Neural cell (in vitro differentiated cells): ENCODE data around the gene TBC1D19. TPM values are rescaled to one million over a fixed set of nuclear protein-coding genes. Genes with fewer than 3 reads are reported as not detected.

ENCODE experiments used
- H2AFZ ChIP-seq: fragments of 200-600, 300-800 bp; sonication (generic), shearing (Covaris generic); 2 replicates; pipeline ENCODE4 v1.6.0; 2014; ENCODE audit warnings: low read depth, mild to moderate bottlenecking, antibody characterized with exemption, low read length, moderate library complexity
- H3F3A ChIP-seq: fragments of 200-600 bp; shearing (Covaris generic); 2 replicates; pipeline ENCODE4 v1.6.1; 2016; ENCODE audit warnings: mild to moderate bottlenecking, moderate library complexity, mixed read lengths, antibody characterized with exemption, low read length; ENCODE audit not compliant: insufficient read depth, poor library complexity, severe bottlenecking
- H3K27ac ChIP-seq: fragments of 200-600, 300-800 bp; sonication (generic), shearing (Covaris generic); 2 replicates; pipeline ENCODE4 v1.5.1; 2014; ENCODE audit warnings: mild to moderate bottlenecking, low read length, moderate library complexity
- H3K27me3 ChIP-seq: fragments of 300-800, 200-600 bp; sonication (generic), shearing (Covaris generic); 2 replicates; pipeline ENCODE4 v1.6.0; 2014; ENCODE audit warnings: mild to moderate bottlenecking, low read depth, low read length, moderate library complexity; ENCODE audit not compliant: insufficient read depth
- H3K36me3 ChIP-seq: fragments of 300-800, 200-600 bp; sonication (generic), shearing (Covaris generic); 2 replicates; pipeline ENCODE4 v1.5.1; 2014; ENCODE audit warnings: mild to moderate bottlenecking, antibody characterized with exemption, low read length, moderate library complexity; ENCODE audit not compliant: insufficient read depth
- H3K4me2 ChIP-seq: fragments of 300-800, 200-600 bp; sonication (generic), shearing (Covaris generic); 2 replicates; pipeline ENCODE4 v1.6.0; 2014; ENCODE audit warnings: mild to moderate bottlenecking, low read length
- H3K4me3 ChIP-seq: fragments of 300-800, 200-600 bp; sonication (generic), shearing (Covaris generic); 2 replicates; pipeline ENCODE4 v1.5.1; 2014; ENCODE audit warnings: mild to moderate bottlenecking, low read length, moderate library complexity
- H3K79me2 ChIP-seq: fragments of 200-600 bp; shearing (Covaris generic); replicated peaks from 2 replicates; pipeline ENCODE4 v1.6.0; 2014; ENCODE audit warnings: mild to moderate bottlenecking, low read length, moderate library complexity; ENCODE audit not compliant: insufficient read depth
- H3K9ac ChIP-seq: fragments of 300-800, 200-600 bp; sonication (generic), shearing (Covaris generic); 2 replicates; pipeline ENCODE4 v1.6.1; 2016; ENCODE audit warnings: mild to moderate bottlenecking, low read length, mixed read lengths
- H3K9me2 ChIP-seq: fragments of 200-600 bp; shearing (Covaris generic); 2 replicates; pipeline ENCODE4 v1.6.1; 2016; ENCODE audit warnings: mild to moderate bottlenecking, low read length, mixed read lengths; ENCODE audit not compliant: insufficient read depth
- H3K9me3 ChIP-seq: fragments of 200-600, 300-800 bp; sonication (generic), shearing (Covaris generic); 2 replicates; pipeline ENCODE4 v1.6.1; 2016; ENCODE audit warnings: mild to moderate bottlenecking, mixed run types, low read length, moderate library complexity, mixed read lengths
- H4K20me1 ChIP-seq: fragments of 200-600 bp; shearing (Covaris generic); 2 replicates; pipeline ENCODE4 v1.6.1; 2016; ENCODE audit warnings: mild to moderate bottlenecking, mixed run types; ENCODE audit not compliant: insufficient read depth
- EP300 ChIP-seq: fragments of 450-650 bp; conservative IDR thresholded peaks from 2 replicates; pipeline ENCODE4 v1.6.1; 2014; ENCODE audit warnings: antibody characterized with exemption, mild to moderate bottlenecking, moderate library complexity; ENCODE audit not compliant: poor library complexity, severe bottlenecking
- EZH2 ChIP-seq: fragments of 200-600, 300-800 bp; shearing (Covaris generic), sonication (generic); IDR thresholded peaks from 2 replicates; pipeline ENCODE4 v1.6.1; 2014; ENCODE audit warnings: antibody characterized with exemption, low read length, borderline replicate concordance, mild to moderate bottlenecking; ENCODE audit not compliant: insufficient read depth, poor library complexity, severe bottlenecking
- MXI1 ChIP-seq: fragments of 450-650 bp; conservative IDR thresholded peaks from 2 replicates; pipeline ENCODE4 v1.6.1; 2014; ENCODE audit warnings: antibody characterized with exemption, mild to moderate bottlenecking; ENCODE audit not compliant: poor library complexity, severe bottlenecking
- POLR2AphosphoS5 ChIP-seq: IDR thresholded peaks from 2 replicates; pipeline ENCODE4 v1.6.1; 2012
- RAD21 ChIP-seq: fragments of 450-650 bp; conservative IDR thresholded peaks from 2 replicates; pipeline ENCODE4 v1.6.1; 2014; ENCODE audit warnings: antibody characterized with exemption, mild to moderate bottlenecking, moderate library complexity
- SMC3 ChIP-seq: fragments of 450-650 bp; conservative IDR thresholded peaks from 2 replicates; pipeline ENCODE4 v1.6.1; 2014; ENCODE audit warnings: antibody characterized with exemption, mild to moderate bottlenecking, moderate library complexity; ENCODE audit not compliant: poor library complexity
- TAF1 ChIP-seq: IDR thresholded peaks from 2 replicates; pipeline ENCODE4 v1.6.1; 2012; ENCODE audit warnings: low read depth
- polyA plus RNA-seq: library from polyadenylated mRNA; depleted of rRNA; stranded (reverse); fragments of >200 nt; gene quantifications from 2 replicates; pipeline ENCODE4 v1.2.3, GENCODE V29; 2014
- TF ChIP-seq, protein P1 (sequence below): fragments of 450-650 bp; IDR thresholded peaks from 2 replicates; pipeline ENCODE4 v1.5.1; 2014; ENCODE audit warnings: antibody characterized with exemption, mild to moderate bottlenecking, moderate library complexity; ENCODE audit not compliant: poor library complexity, severe bottlenecking
- TF ChIP-seq, protein P2 (sequence below): IDR thresholded peaks from 2 replicates; pipeline ENCODE4 v1.6.1; 2012; ENCODE audit warnings: borderline replicate concordance

TBC1D19 gene
- polyA plus RNA-seq, 1 donor from 2014 or later: 23.1 TPM

DNA sequence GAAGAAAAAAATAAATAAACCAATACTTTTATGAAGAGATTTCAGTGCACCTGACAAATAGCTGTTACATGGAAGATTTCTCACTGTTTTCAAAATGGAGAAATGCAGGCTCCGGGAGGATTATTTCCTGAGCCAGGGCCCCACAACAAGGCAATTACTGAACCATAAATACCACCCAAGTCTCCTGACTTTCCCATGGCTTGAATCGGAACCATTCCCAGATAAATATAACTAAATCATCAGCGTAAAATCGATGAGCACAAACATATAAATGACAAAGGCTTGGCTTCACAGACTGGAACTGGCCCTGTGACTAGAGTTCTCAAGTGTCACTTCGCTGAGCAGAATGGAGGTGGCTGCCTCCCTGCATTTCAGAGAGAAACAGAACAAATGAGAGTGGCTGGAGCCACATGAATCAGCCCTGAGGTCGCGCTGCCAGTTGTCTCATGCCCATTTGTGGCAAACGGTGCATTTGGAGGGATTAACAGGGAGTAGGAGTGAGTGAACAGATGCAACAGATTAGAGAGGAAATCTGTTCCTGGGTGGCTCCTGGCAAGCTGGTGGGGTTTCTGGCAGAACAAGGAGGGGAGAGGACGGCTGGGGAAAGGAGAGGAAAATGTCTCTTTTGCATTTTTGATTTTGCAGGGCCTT, 219.5 kb downstream of the TBC1D19 start:
- Histone ChIP-seq H3K27ac (no peak overlapping the region), H3K9me2 (no peaks in the 10 kb centered on the region), H3K9me3 (no peaks in the 10 kb centered on the region), H4K20me1 (no peaks in the 10 kb centered on the region), H3K9ac (no peak overlapping the region), H3K36me3 (no peaks in the 10 kb centered on the region), H3K27me3 (no peaks in the 10 kb centered on the region), H3K4me2 (no peak overlapping the region), H3K79me2 (no peaks in the 10 kb centered on the region), H3F3A (no peaks in the 10 kb centered on the region), H3K4me3 (no peak overlapping the region), H2AFZ (no peak overlapping the region)
- TF ChIP-seq MXI1 (no peak), POLR2AphosphoS5 (no peak), EP300 (no peak), TAF1 (no peak), SMC3 (no peak), RAD21 (no peak), EZH2 (no peak)
- TF ChIP-seq, protein P1, sequence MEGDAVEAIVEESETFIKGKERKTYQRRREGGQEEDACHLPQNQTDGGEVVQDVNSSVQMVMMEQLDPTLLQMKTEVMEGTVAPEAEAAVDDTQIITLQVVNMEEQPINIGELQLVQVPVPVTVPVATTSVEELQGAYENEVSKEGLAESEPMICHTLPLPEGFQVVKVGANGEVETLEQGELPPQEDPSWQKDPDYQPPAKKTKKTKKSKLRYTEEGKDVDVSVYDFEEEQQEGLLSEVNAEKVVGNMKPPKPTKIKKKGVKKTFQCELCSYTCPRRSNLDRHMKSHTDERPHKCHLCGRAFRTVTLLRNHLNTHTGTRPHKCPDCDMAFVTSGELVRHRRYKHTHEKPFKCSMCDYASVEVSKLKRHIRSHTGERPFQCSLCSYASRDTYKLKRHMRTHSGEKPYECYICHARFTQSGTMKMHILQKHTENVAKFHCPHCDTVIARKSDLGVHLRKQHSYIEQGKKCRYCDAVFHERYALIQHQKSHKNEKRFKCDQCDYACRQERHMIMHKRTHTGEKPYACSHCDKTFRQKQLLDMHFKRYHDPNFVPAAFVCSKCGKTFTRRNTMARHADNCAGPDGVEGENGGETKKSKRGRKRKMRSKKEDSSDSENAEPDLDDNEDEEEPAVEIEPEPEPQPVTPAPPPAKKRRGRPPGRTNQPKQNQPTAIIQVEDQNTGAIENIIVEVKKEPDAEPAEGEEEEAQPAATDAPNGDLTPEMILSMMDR: no peak
- TF ChIP-seq, protein P2, sequence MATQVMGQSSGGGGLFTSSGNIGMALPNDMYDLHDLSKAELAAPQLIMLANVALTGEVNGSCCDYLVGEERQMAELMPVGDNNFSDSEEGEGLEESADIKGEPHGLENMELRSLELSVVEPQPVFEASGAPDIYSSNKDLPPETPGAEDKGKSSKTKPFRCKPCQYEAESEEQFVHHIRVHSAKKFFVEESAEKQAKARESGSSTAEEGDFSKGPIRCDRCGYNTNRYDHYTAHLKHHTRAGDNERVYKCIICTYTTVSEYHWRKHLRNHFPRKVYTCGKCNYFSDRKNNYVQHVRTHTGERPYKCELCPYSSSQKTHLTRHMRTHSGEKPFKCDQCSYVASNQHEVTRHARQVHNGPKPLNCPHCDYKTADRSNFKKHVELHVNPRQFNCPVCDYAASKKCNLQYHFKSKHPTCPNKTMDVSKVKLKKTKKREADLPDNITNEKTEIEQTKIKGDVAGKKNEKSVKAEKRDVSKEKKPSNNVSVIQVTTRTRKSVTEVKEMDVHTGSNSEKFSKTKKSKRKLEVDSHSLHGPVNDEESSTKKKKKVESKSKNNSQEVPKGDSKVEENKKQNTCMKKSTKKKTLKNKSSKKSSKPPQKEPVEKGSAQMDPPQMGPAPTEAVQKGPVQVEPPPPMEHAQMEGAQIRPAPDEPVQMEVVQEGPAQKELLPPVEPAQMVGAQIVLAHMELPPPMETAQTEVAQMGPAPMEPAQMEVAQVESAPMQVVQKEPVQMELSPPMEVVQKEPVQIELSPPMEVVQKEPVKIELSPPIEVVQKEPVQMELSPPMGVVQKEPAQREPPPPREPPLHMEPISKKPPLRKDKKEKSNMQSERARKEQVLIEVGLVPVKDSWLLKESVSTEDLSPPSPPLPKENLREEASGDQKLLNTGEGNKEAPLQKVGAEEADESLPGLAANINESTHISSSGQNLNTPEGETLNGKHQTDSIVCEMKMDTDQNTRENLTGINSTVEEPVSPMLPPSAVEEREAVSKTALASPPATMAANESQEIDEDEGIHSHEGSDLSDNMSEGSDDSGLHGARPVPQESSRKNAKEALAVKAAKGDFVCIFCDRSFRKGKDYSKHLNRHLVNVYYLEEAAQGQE: no peak

DNA sequence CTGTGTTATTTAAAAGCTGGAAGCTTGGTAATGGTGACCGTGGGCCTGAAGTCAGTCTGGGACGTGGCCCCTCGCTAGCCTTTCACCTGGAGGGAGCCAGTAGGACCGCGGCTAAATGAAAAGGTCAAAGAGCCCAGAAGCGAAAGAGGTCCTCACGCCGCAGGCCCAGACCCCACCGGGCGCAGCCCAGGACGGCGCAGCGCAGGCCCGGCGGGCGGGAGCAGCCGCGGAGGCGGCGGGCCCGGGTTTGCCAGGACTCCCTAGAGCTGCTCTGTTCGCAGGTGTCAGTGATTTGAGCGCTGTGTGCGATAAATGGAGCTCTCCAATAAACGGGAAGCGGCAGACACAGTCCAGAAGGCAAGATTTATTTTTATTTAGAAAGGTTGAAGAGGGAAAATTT, 220.6 kb downstream of the TBC1D19 start:
- H3K4me2 ChIP-seq: no peak overlapping the region
- H3K79me2 ChIP-seq: no peaks in the 10 kb centered on the region
- H2AFZ ChIP-seq: no peak overlapping the region
- H3K4me3 ChIP-seq: no peak overlapping the region
- H3K27me3 ChIP-seq: no peaks in the 10 kb centered on the region
- H3K9me3 ChIP-seq: no peaks in the 10 kb centered on the region
- TF ChIP-seq RAD21 (no peak), EZH2 (no peak), SMC3 (no peak), TAF1 (no peak), MXI1 (no peak), EP300 (no peak), POLR2AphosphoS5 (no peak)
- TF ChIP-seq, protein P2: no peak
- TF ChIP-seq, protein P1: no peak
- H3K9ac ChIP-seq: no peak overlapping the region
- no peaks in the 10 kb centered on the region for H3K36me3 ChIP-seq
- no peaks in the 10 kb centered on the region for H3F3A ChIP-seq
- no peaks in the 10 kb centered on the region for H3K9me2 ChIP-seq
- no peak overlapping the region for H3K27ac ChIP-seq
- no peaks in the 10 kb centered on the region for H4K20me1 ChIP-seq
